Kidney (tissue), 14 donors: ENCODE data around the gene PLA2G4B. TPM values are rescaled to one million over a fixed set of nuclear protein-coding genes. Genes with fewer than 3 reads are reported as not detected.

Experiments
- DNase-seq, 5 donors: peaks; one replicate each; pipeline ENCODE4 v3.0.0-alpha.2; 2013 to 2020
- FAIRE-seq: peaks from 2 replicates; lab custom pipeline; 2012; peaks lifted over from hg19 to GRCh38; lab: Jason Lieb, UNC
- H3K27ac ChIP-seq, 2 donors: one replicate each; pipeline ENCODE4 v1.7.0; 2013; ENCODE audit warnings: low read depth in 2 of 2, low read length in 2 of 2, inconsistent platforms in 1 of 2
- H3K27me3 ChIP-seq: one replicate; pipeline ENCODE4 v1.7.1; 2013; ENCODE audit warnings: low read length, inconsistent platforms; ENCODE audit not compliant: control insufficient read depth, insufficient read depth
- H3K36me3 ChIP-seq, 3 donors: one replicate each; pipeline versions ENCODE4 v1.7.0 to v1.7.1; 2013; ENCODE audit warnings: low read length in 3 of 3, control low read depth in 1 of 3, inconsistent platforms in 1 of 3; ENCODE audit not compliant: insufficient read depth in 3 of 3, control insufficient read depth in 2 of 3
- H3K4me1 ChIP-seq, 3 donors: one replicate each; pipeline versions ENCODE4 v1.7.0 to v1.7.1; 2013; ENCODE audit warnings: low read length in 3 of 3, inconsistent platforms in 1 of 3, low read depth in 1 of 3; ENCODE audit not compliant: control insufficient read depth in 2 of 3, insufficient read depth in 2 of 3
- H3K4me3 ChIP-seq, 3 donors: one replicate each; pipeline versions ENCODE4 v1.7.0 to v1.8.1; 2013; ENCODE audit warnings: low read length in 3 of 3, control low read depth in 1 of 3, inconsistent platforms in 1 of 3
- H3K9ac ChIP-seq, 3 donors: one replicate each; pipeline versions ENCODE4 v1.7.0 to v1.7.1; 2013; ENCODE audit warnings: low read length in 3 of 3, control low read depth in 1 of 3, inconsistent platforms in 1 of 3
- H3K9me3 ChIP-seq, 3 donors: one replicate each; pipeline versions ENCODE4 v1.7.0 to v1.7.1; 2013; ENCODE audit warnings: low read length in 3 of 3, control low read depth in 1 of 3, inconsistent platforms in 1 of 3; ENCODE audit not compliant: control insufficient read depth in 2 of 3, insufficient read depth in 1 of 3
- CTCF ChIP-seq: IDR thresholded peaks from 3 replicates; pipeline ENCODE4 v1.5.1; 2012; ENCODE audit warnings: mild to moderate bottlenecking, moderate library complexity, borderline replicate concordance; ENCODE audit not compliant: insufficient read depth; ENCODE audit errors: extremely low read depth
- intact Hi-C: fragments of 100-400 bp; cut with DNase I; formaldehyde crosslinking; loops from one replicate; pipeline ENCODE4 v1.11.1; 2022
- polyA plus RNA-seq: library from polyadenylated mRNA; stranded (reverse); fragments of 350-450 nt; fragmentation: Illumina TruSeq; extraction: RNeasy Lipid Tissue Mini Kit (QIAGEN cat#74804); gene quantifications from one replicate; pipeline ENCODE4 v1.2.3, GENCODE V29; 2014; ENCODE audit warnings: low read depth, low replicate concordance; ENCODE audit not compliant: insufficient read depth
- total RNA-seq: library from RNA; stranded (reverse); fragmentation: NEBNext Ultra II Directional; extraction: Animal tissue kit (Norgen Biotek cat#: 25700); gene quantifications from one replicate; pipeline ENCODE4 v1.2.1, GENCODE V29; 2021
- donor health status: control.
- donor health status: control.
- donor health status: control.
- donor health status: control.
- donor health status: control.
- donor health status: DM: yes; HTN: yes; CAD: no.
- donor health status: Normal renal cell carcinoma (clear cell type).

Gene PLA2G4B
- total and polyA plus RNA-seq, 2 donors from 2014 or later, result 4.8 to 8.3 TPM

- peaks cover 0 to 4% (median 0%) of the 10 kb centered on the region in 3 donors for H3K4me1 ChIP-seq
- no peak for TF ChIP-seq CTCF
- H3K4me3 ChIP-seq, result no peak overlapping the region
- H3K9ac ChIP-seq, result no peak overlapping the region
- intact Hi-C loops, result no loop called here
- peaks cover 2 to 27% (median 23%) of the 10 kb centered on the region in 3 donors for H3K36me3 ChIP-seq
- H3K27ac ChIP-seq, result no peak overlapping the region
- DNase-seq, result peak in 1 of 5 donors; percentile 16
- FAIRE-seq, result no peak
- H3K27me3 ChIP-seq, result no peaks in the 10 kb centered on the region
- H3K9me3 ChIP-seq, result no peaks in the 10 kb centered on the region
Measured at GRCh38 chr15:41822471-41822870, 16.2 kb upstream of the PLA2G4B start.

GRCh38 chr15:41822957-41823356 is 15.7 kb upstream of the PLA2G4B start:
- no peak for FAIRE-seq
- H3K4me3 ChIP-seq, result no peak overlapping the region
- no peaks in the 10 kb centered on the region for H3K9me3 ChIP-seq
- TF ChIP-seq CTCF, result no peak
- no peak overlapping the region for H3K27ac ChIP-seq
- intact Hi-C loops, result no loop called here
- no peaks in the 10 kb centered on the region for H3K27me3 ChIP-seq
- peaks cover 0 to 4% (median 0%) of the 10 kb centered on the region in 3 donors for H3K4me1 ChIP-seq
- peak in 1 of 5 donors; percentile 64 for DNase-seq
- peaks cover 2 to 23% (median 18%) of the 10 kb centered on the region in 3 donors for H3K36me3 ChIP-seq
- no peak overlapping the region for H3K9ac ChIP-seq

GRCh38 chr15:41823502-41823901 is 15.1 kb upstream of the PLA2G4B start:
- Histone ChIP-seq H3K27me3 (no peaks in the 10 kb centered on the region), H3K27ac (no peak overlapping the region), H3K9ac (no peak overlapping the region), H3K4me1 (peaks cover 0 to 4% (median under 1%) of the 10 kb centered on the region in 3 donors), H3K4me3 (no peak overlapping the region), H3K36me3 (peaks cover 2 to 20% (median 13%) of the 10 kb centered on the region in 3 donors), H3K9me3 (no peaks in the 10 kb centered on the region)
- DNase-seq (peak in 1 of 5 donors; percentile 52), FAIRE-seq (no peak)
- TF ChIP-seq CTCF, result no peak
- intact Hi-C loops, result no loop called here
